NT2/D1 (cell line): ENCODE measurements around the gene NUMA1.

Experiments
- YY1 ChIP-seq: IDR thresholded peaks from 2 replicates; pipeline ENCODE4 v1.6.1; 2011; ENCODE audit not compliant: insufficient read length, insufficient read depth
- ZNF274 ChIP-seq: IDR thresholded peaks from 2 replicates; pipeline ENCODE4 v1.6.1; 2011; ENCODE audit warnings: mild to moderate bottlenecking, low read depth, low read length

GRCh38 chr11:72129381-72129780 is 49.0 kb upstream of the NUMA1 start:
- TF ChIP-seq YY1 (no peak), ZNF274 (no peak)
